ENCODE data around the gene IL16. TPM values are rescaled to one million over a fixed set of nuclear protein-coding genes. Genes with fewer than 3 reads are reported as not detected.

The IL16 gene
- total RNA-seq, 2 experiments from 2014 or later = 76.0 to 81.3 TPM

GRCh38 chr15:81185631-81186295, 10.9 kb upstream of the IL16 start:
- H3K9me2 ChIP-seq (ENCODE audit: insufficient read depth, low read length) = no peaks in the 10 kb centered on the region
- no peaks in the 10 kb centered on the region for H3K4me1 ChIP-seq (ENCODE audit: insufficient read depth, low read length, poor library complexity, severe bottlenecking)
- POLR2A ChIA-PET = no interaction called here
- no peaks in the 10 kb centered on the region for H4K20me1 ChIP-seq (ENCODE audit: insufficient read depth, low read length)
- DNase-seq (ENCODE audit: low spot score) = no peak
- no peaks in the 10 kb centered on the region for H3K36me3 ChIP-seq (ENCODE audit: insufficient read depth, low read length)
- no peaks in the 10 kb centered on the region for H3K9me3 ChIP-seq (ENCODE audit: low read length)
- no peak overlapping the region for H3K4me3 ChIP-seq (ENCODE audit: low read depth, low read length, poor library complexity, severe bottlenecking)
- no peak overlapping the region for H2AFZ ChIP-seq (ENCODE audit: low read length)
- H3K79me2 ChIP-seq (ENCODE audit: insufficient read depth, low read depth, low read length) = no peaks in the 10 kb centered on the region
- no peak overlapping the region for H3K4me2 ChIP-seq (ENCODE audit: low read length)
- TF ChIP-seq EZH2phosphoT487 (IDR thresholded peaks at IDR 0.05; ENCODE audit: borderline replicate concordance, low read depth, low read length) = no peak
- CTCF ChIA-PET (ENCODE audit: unreplicated experiment) = no interaction called here
- H3K27ac ChIP-seq (ENCODE audit: low read depth, low read length, poor library complexity, severe bottlenecking) = no peak overlapping the region
- no TSS peak for BruUV-seq (replicated peaks)
- intact Hi-C loops (cut with micrococcal nuclease; ENCODE audit: unreplicated experiment) = no loop called here

GRCh38 chr15:81188354-81188753, 8.3 kb upstream of the IL16 start:
- H3K9me3 ChIP-seq (ENCODE audit: low read length) = no peaks in the 10 kb centered on the region
- DNase-seq (ENCODE audit: low spot score) = no peak
- no peaks in the 10 kb centered on the region for H3K36me3 ChIP-seq (ENCODE audit: insufficient read depth, low read length)
- CTCF ChIA-PET (ENCODE audit: unreplicated experiment) = no interaction called here
- H3K9me2 ChIP-seq (ENCODE audit: insufficient read depth, low read length) = no peaks in the 10 kb centered on the region
- no peaks in the 10 kb centered on the region for H3K79me2 ChIP-seq (ENCODE audit: insufficient read depth, low read depth, low read length)
- H4K20me1 ChIP-seq (ENCODE audit: insufficient read depth, low read length) = no peaks in the 10 kb centered on the region
- TF ChIP-seq CTCF (conservative IDR thresholded peaks at IDR 0.05; ENCODE audit: low read length) = no peak
- BruUV-seq (replicated peaks) = no TSS peak
- H3K4me1 ChIP-seq (ENCODE audit: insufficient read depth, low read length, poor library complexity, severe bottlenecking) = no peaks in the 10 kb centered on the region
- H3K4me3 ChIP-seq (ENCODE audit: low read depth, low read length, poor library complexity, severe bottlenecking) = no peak overlapping the region
- H2AFZ ChIP-seq (ENCODE audit: low read length) = no peak overlapping the region
- POLR2A ChIA-PET = no interaction called here
- intact Hi-C loops (cut with micrococcal nuclease; ENCODE audit: unreplicated experiment) = no loop called here
- no peak overlapping the region for H3K4me2 ChIP-seq (ENCODE audit: low read length)
- H3K27ac ChIP-seq (ENCODE audit: low read depth, low read length, poor library complexity, severe bottlenecking) = no peak overlapping the region

- ChIA-PET POLR2A (interaction anchor here (1.5 kb wide), 1 partner anchor 41 kb away, joined by 5 read pairs; no protein-coding TSS in a partner anchor), CTCF (ENCODE audit: unreplicated experiment) (no interaction called here)
- Histone ChIP-seq H3K36me3 (ENCODE audit: insufficient read depth, low read length) (no peaks in the 10 kb centered on the region), H3K4me3 (ENCODE audit: low read depth, low read length, poor library complexity, severe bottlenecking) (no peak overlapping the region), H3K4me2 (ENCODE audit: low read length) (no peak overlapping the region), H3K9me2 (ENCODE audit: insufficient read depth, low read length) (no peaks in the 10 kb centered on the region), H3K4me1 (ENCODE audit: insufficient read depth, low read length, poor library complexity, severe bottlenecking) (no peaks in the 10 kb centered on the region), H3K9me3 (ENCODE audit: low read length) (no peaks in the 10 kb centered on the region), H4K20me1 (ENCODE audit: insufficient read depth, low read length) (no peaks in the 10 kb centered on the region), H3K27ac (ENCODE audit: low read depth, low read length, poor library complexity, severe bottlenecking) (no peak overlapping the region), H2AFZ (ENCODE audit: low read length) (no peak overlapping the region), H3K79me2 (ENCODE audit: insufficient read depth, low read depth, low read length) (no peaks in the 10 kb centered on the region)
- no peak for DNase-seq (ENCODE audit: low spot score)
- BruUV-seq (replicated peaks) = no TSS peak
- no peak for TF ChIP-seq CTCF (conservative IDR thresholded peaks at IDR 0.05; ENCODE audit: low read length)
- no peak for TF ChIP-seq EZH2phosphoT487 (IDR thresholded peaks at IDR 0.05; ENCODE audit: borderline replicate concordance, low read depth, low read length)
- intact Hi-C loops (cut with micrococcal nuclease; ENCODE audit: unreplicated experiment) = no loop called here
Observed at GRCh38 chr15:81189583-81190283, 6.9 kb upstream of the IL16 start.

Measured in OCI-LY7 (cell line).